T-cell (primary cell): Measurements from ENCODE around the gene NDRG4. TPM values are rescaled to one million over a fixed set of nuclear protein-coding genes. Genes with fewer than 3 reads are reported as not detected.

Experiments used
- ATAC-seq, 4 experiments: fragments of 200-7000 bp in 3 of 4; fragments of 150-1000 bp in 1 of 4; cut with Tn5 transposase; replicated peaks in 1 of 4; 1 replicate in 3 of 4; 2 replicates in 1 of 4; pipeline ENCODE4 v1.10.0; 2021; ENCODE audit warnings: moderate library complexity in 3 of 4, mild to moderate bottlenecking in 2 of 4, moderate number of reproducible peaks in 1 of 4
- CTCF ChIA-PET, 2 donors: fragments of 300-600 bp; sonication (Branson Sonifier 250); formaldehyde crosslinking; loops; one replicate each; lab custom pipeline; 2022; ENCODE audit warnings: antibody characterized with exemption in 2 of 2; lab: Charles Lee
- POLR2A ChIA-PET, 2 donors: fragments of 300-600 bp; sonication (Branson Sonifier 250); formaldehyde crosslinking; loops; one replicate each; lab custom pipeline; 2022; ENCODE audit warnings: antibody characterized with exemption in 2 of 2; lab: Charles Lee
- DNase-seq, 35 experiments: peaks; one replicate each; pipeline versions ENCODE4 v3.0.0 to v3.0.0-alpha.2; 2013 to 2023
- H3K27ac ChIP-seq: one replicate; pipeline ENCODE4 v1.5.1; 2013; ENCODE audit warnings: low read length
- H3K27me3 ChIP-seq, 2 experiments: replicated peaks in 1 of 2; 1 replicate in 1 of 2; 2 replicates in 1 of 2; pipeline versions ENCODE4 v1.6.1 to v1.7.0; 2013; ENCODE audit warnings: low read length in 1 of 2, mixed read lengths in 1 of 2; ENCODE audit not compliant: control insufficient read depth in 2 of 2, insufficient read depth in 2 of 2; ENCODE audit errors: extremely low read depth in 1 of 2
- H3K36me3 ChIP-seq, 2 donors: 1 replicate in 1 of 2; 2 replicates in 1 of 2; pipeline versions ENCODE4 v1.6.1 to v1.7.0; 2013; ENCODE audit warnings: low read length in 1 of 2; ENCODE audit not compliant: control insufficient read depth in 2 of 2, insufficient read depth in 1 of 2; ENCODE audit errors: extremely low read depth in 1 of 2
- H3K4me1 ChIP-seq, 2 experiments: 1 replicate in 1 of 2; 2 replicates in 1 of 2; pipeline versions ENCODE4 v1.6.1 to v1.7.0; 2013; ENCODE audit warnings: low read length in 2 of 2, mixed read lengths in 1 of 2; ENCODE audit not compliant: insufficient read depth in 2 of 2, control insufficient read depth in 1 of 2; ENCODE audit errors: extremely low read depth in 1 of 2
- H3K4me3 ChIP-seq, 2 donors: 1 replicate in 1 of 2; 2 replicates in 1 of 2; pipeline versions ENCODE4 v1.5.1 to v1.7.0; 2013; ENCODE audit warnings: mild to moderate bottlenecking in 2 of 2, low read length in 1 of 2, moderate library complexity in 1 of 2; ENCODE audit not compliant: control insufficient read depth in 1 of 2; ENCODE audit errors: extremely low read depth in 1 of 2
- H3K9me3 ChIP-seq: 2 replicates; pipeline ENCODE4 v1.7.0; 2013
- H3K27ac Mint-ChIP-seq, 2 donors: one replicate each; pipeline ENCODE4 v1.8.0; 2020 to 2021; ENCODE audit warnings: mild to moderate bottlenecking in 2 of 2, mixed read lengths in 2 of 2
- H3K27me3 Mint-ChIP-seq, 2 donors: one replicate each; pipeline ENCODE4 v1.8.0; 2021 to 2022; ENCODE audit warnings: mixed read lengths in 2 of 2
- H3K36me3 Mint-ChIP-seq: one replicate; pipeline ENCODE4 v1.8.0; 2021; ENCODE audit warnings: mixed read lengths
- H3K4me1 Mint-ChIP-seq, 3 donors: one replicate each; pipeline ENCODE4 v1.8.0; 2020 to 2022; ENCODE audit warnings: mixed read lengths in 3 of 3, mild to moderate bottlenecking in 1 of 3
- H3K4me3 Mint-ChIP-seq, 3 donors: one replicate each; pipeline ENCODE4 v1.8.0; 2020 to 2022; ENCODE audit warnings: mild to moderate bottlenecking in 3 of 3, mixed read lengths in 3 of 3, moderate library complexity in 3 of 3
- H3K9me3 Mint-ChIP-seq, 3 donors: one replicate each; pipeline ENCODE4 v1.8.0; 2020 to 2022; ENCODE audit warnings: mixed read lengths in 3 of 3
- WGBS: methylation state at CpG from one replicate; pipeline ENCODE4 v1.1.5; 2013; ENCODE audit warnings: missing lambda C conversion rate; ENCODE audit not compliant: insufficient coverage; 5-methylcytosine and 5-hydroxymethylcytosine counted together
- total RNA-seq, 35 experiments: library from RNA in 6 of 35; stranded (reverse) in 6 of 35; fragments of 120-200 nt in 1 of 35; gene quantifications; one replicate each; pipeline versions ENCODE4 v1.2.1 to v1.2.4 and lab custom pipeline; 2013 to 2026

Gene NDRG4
- total RNA-seq, 5 donors from 2014 or later (not counting 1 experiment from before 2014, with no cell fraction given) = 0.66 to 3.6 (median 1.7) TPM

- H3K27ac ChIP-seq = no peak overlapping the region
- H3K4me1 ChIP-seq = peaks cover 7 to 22% of the 10 kb centered on the region in 2 experiments
- Mint-ChIP-seq H3K27me3 (peaks cover 0 to 20% of the 10 kb centered on the region in 2 donors), H3K4me1 (peaks cover 12 to 17% (median 15%) of the 10 kb centered on the region in 3 donors), H3K27ac (no peak overlapping the region), H3K4me3 (peak overlapping the region; percentile 71 to 84 (median 74)), H3K9me3 (no peaks in the 10 kb centered on the region), H3K36me3 (no peaks in the 10 kb centered on the region)
- WGBS = 13% methylated on average over 34 of the region's 36 CpGs
- peaks cover 0 to 57% of the 10 kb centered on the region in 2 experiments for H3K27me3 ChIP-seq
- ChIA-PET CTCF (interaction anchor here in 1 of 2 donors (0.8 kb wide), 1 partner anchor 162 kb away, joined by 7 read pairs; no protein-coding TSS in a partner anchor), POLR2A (no interaction called here)
- H3K4me3 ChIP-seq = peak overlapping the region; percentile 54 to 82
- DNase-seq = peak in 2 of 35 experiments; percentile 21 to 26
- H3K36me3 ChIP-seq = no peaks in the 10 kb centered on the region
- ATAC-seq = peak; percentile 10 to 43 (median 36)
- H3K9me3 ChIP-seq = no peaks in the 10 kb centered on the region
Measured at GRCh38 chr16:58500430-58501241, 693 bp downstream of the NDRG4 start.

GRCh38 chr16:58501242-58502131, 1.5 kb downstream of the NDRG4 start:
- peak overlapping the region; percentile 71 to 84 (median 74) for H3K4me3 Mint-ChIP-seq
- CTCF ChIA-PET = no interaction called here

GRCh38 chr16:58502217-58502921, 2.4 kb downstream of the NDRG4 start:
- ATAC-seq (no peak), DNase-seq (no peak)
- ChIA-PET CTCF (no interaction called here), POLR2A (no interaction called here)
- no peak overlapping the region for H3K27ac Mint-ChIP-seq
- H3K4me1 Mint-ChIP-seq = peaks cover 11 to 15% (median 14%) of the 10 kb centered on the region in 3 donors
- peak overlapping the region in 2 of 3 donors; percentile 21 to 84 for H3K4me3 Mint-ChIP-seq
- Histone ChIP-seq H3K4me1 (peaks cover 7 to 25% of the 10 kb centered on the region in 2 experiments), H3K9me3 (no peaks in the 10 kb centered on the region), H3K27ac (no peak overlapping the region), H3K4me3 (no peak overlapping the region), H3K27me3 (peaks cover 0 to 57% of the 10 kb centered on the region in 2 experiments), H3K36me3 (no peaks in the 10 kb centered on the region)
- peaks cover 0 to 20% of the 10 kb centered on the region in 2 donors for H3K27me3 Mint-ChIP-seq
- no peaks in the 10 kb centered on the region for H3K36me3 Mint-ChIP-seq
- no peaks in the 10 kb centered on the region for H3K9me3 Mint-ChIP-seq
- 76% methylated on average over 5 of the region's 8 CpGs for WGBS

More at GRCh38 chr16:58501242-58502131, 1.5 kb downstream of the NDRG4 start:
- Mint-ChIP-seq H3K27me3 (peaks cover 0 to 20% of the 10 kb centered on the region in 2 donors), H3K9me3 (no peaks in the 10 kb centered on the region), H3K27ac (no peak overlapping the region), H3K36me3 (no peaks in the 10 kb centered on the region), H3K4me1 (peaks cover 11 to 16% (median 15%) of the 10 kb centered on the region in 3 donors)
- POLR2A ChIA-PET = no interaction called here
- peak; percentile 53 to 75 (median 58) for ATAC-seq
- H3K4me3 ChIP-seq = peak overlapping the region; percentile 54 to 82
- H3K27ac ChIP-seq = no peak overlapping the region
- WGBS = 11% methylated on average over 29 of the region's 42 CpGs
- peaks cover 7 to 22% of the 10 kb centered on the region in 2 experiments for H3K4me1 ChIP-seq
- H3K9me3 ChIP-seq = no peaks in the 10 kb centered on the region
- H3K36me3 ChIP-seq = no peaks in the 10 kb centered on the region
- peaks cover 0 to 57% of the 10 kb centered on the region in 2 experiments for H3K27me3 ChIP-seq
- DNase-seq = peak in 26 of 35 experiments; percentile 15 to 63 (median 42)

- Histone ChIP-seq H3K4me3 (no peak overlapping the region), H3K9me3 (no peaks in the 10 kb centered on the region), H3K36me3 (no peaks in the 10 kb centered on the region), H3K27me3 (peaks cover 0 to 57% of the 10 kb centered on the region in 2 experiments), H3K4me1 (peaks cover 7 to 25% of the 10 kb centered on the region in 2 experiments), H3K27ac (no peak overlapping the region)
- DNase-seq = no peak
- ATAC-seq = no peak
- Mint-ChIP-seq H3K4me1 (peaks cover 11 to 15% (median 14%) of the 10 kb centered on the region in 3 donors), H3K9me3 (no peaks in the 10 kb centered on the region), H3K27me3 (peaks cover 0 to 20% of the 10 kb centered on the region in 2 donors), H3K27ac (no peak overlapping the region), H3K4me3 (no peak overlapping the region), H3K36me3 (no peaks in the 10 kb centered on the region)
- CTCF ChIA-PET = no interaction called here
- 83% methylated on average over 13 of the region's 14 CpGs for WGBS
- POLR2A ChIA-PET = no interaction called here
Measured at GRCh38 chr16:58503166-58503862, 3.4 kb downstream of the NDRG4 start.

- Histone ChIP-seq H3K4me3 (no peak overlapping the region), H3K4me1 (peaks cover 7 to 25% of the 10 kb centered on the region in 2 experiments), H3K36me3 (no peaks in the 10 kb centered on the region), H3K9me3 (no peaks in the 10 kb centered on the region), H3K27me3 (peaks cover 0 to 54% of the 10 kb centered on the region in 2 experiments), H3K27ac (no peak overlapping the region)
- no peak overlapping the region for H3K27ac Mint-ChIP-seq
- H3K4me3 Mint-ChIP-seq = no peak overlapping the region
- H3K9me3 Mint-ChIP-seq = no peaks in the 10 kb centered on the region
- 93% methylated on average over 11 of the region's 21 CpGs for WGBS
- no peaks in the 10 kb centered on the region for H3K36me3 Mint-ChIP-seq
- ATAC-seq (no peak), DNase-seq (no peak)
- peaks cover 0 to 20% of the 10 kb centered on the region in 2 donors for H3K27me3 Mint-ChIP-seq
- CTCF ChIA-PET = no interaction called here
- POLR2A ChIA-PET = no interaction called here
- peaks cover 11 to 15% (median 14%) of the 10 kb centered on the region in 3 donors for H3K4me1 Mint-ChIP-seq
Measured at GRCh38 chr16:58503863-58504688, 4.1 kb downstream of the NDRG4 start.
